Colon (tissue), 2 donors: ENCODE results near the gene CHST14.

ENCODE experiments used
- FAIRE-seq: peaks from 2 replicates; lab custom pipeline; 2012; peaks lifted over from hg19 to GRCh38; lab: Jason Lieb, UNC
- donor health status: control.
- donor health status: control.

The CHST14 gene

GRCh38 chr15:40463279-40463678, 7.5 kb upstream of the CHST14 start:
- no peak for FAIRE-seq

GRCh38 chr15:40463886-40464545, 6.8 kb upstream of the CHST14 start:
- no peak for FAIRE-seq

GRCh38 chr15:40464595-40465185, 6.1 kb upstream of the CHST14 start:
- no peak for FAIRE-seq

DNA sequence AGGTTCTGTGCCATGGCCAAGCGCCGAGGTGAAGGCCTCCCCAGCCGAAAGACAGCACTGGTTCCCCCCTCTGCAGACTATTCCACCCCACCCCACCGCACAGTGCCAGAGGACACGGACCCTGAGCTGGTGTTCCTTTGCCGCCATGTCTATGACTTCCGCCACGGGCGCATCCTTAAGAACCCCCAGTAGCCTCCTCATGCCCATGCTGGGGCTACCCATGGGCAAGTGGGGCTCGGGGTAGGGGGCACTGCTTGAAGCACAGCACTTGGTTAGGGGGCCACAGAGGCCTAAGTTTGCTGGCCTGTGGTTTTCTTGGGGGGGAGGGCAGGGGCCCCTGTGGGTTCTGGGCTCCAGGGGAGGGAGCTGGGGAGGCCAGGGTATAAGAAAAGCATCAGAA, 4.8 kb upstream of the CHST14 start:
- no peak for FAIRE-seq

DNA sequence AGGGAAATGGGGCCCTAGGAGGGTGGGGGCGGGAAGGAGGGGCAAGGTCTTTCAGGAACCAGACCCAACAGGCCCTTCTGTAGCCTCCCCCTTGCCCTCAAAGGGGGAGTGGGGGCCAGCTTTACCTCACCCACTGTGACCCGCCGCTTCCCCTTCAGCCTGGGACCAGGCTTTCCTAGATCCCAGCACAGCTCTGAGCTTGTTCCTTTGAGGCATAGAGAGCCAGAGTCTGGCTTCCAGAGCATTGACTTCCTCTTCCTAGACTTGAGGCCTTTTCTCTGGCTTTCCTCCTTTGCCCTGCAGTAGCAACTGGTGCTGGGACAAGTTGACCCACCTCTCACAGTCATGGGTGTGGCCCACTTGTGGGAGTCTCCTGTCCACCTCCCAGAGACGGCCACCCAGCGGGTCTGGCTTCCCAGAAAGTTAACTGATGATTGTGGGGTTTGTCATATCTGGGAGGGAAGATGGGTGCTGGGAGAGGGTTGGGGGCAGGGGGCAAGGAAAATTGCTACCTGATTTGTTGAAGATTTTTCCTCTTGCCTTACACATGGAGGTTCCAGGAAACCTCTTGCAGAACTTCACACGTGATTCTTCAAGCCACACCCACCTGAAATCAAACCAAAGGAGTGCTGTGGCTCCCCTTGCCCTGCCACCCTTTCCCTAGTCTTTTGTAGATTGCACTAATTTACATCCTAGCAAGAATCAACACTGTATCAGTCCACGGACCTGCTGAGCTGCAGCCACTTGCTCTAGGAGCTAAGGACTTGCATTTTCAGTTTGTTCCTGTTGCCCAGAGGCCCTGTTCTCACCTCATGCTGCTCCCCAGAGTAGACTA, 4.1 kb upstream of the CHST14 start:
- FAIRE-seq: no peak

DNA sequence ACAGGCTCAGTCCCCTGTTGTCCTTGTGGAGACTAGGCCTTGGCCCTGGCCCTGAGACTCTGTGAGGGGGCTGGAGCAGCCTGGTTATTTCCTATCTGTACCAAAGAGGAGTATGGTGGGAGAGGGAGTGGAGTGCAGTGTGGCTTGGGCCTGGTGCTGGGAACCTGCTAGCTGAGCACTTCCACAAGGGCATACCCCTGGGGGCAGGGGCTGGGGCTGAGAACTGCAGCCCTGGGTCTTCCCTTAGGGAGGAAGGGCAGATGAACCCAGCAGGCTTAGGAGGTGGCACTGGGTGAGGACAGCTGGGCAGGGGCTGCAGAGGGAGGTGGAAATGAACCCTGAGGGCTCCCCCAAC, 3.5 kb upstream of the CHST14 start:
- no peak for FAIRE-seq

DNA sequence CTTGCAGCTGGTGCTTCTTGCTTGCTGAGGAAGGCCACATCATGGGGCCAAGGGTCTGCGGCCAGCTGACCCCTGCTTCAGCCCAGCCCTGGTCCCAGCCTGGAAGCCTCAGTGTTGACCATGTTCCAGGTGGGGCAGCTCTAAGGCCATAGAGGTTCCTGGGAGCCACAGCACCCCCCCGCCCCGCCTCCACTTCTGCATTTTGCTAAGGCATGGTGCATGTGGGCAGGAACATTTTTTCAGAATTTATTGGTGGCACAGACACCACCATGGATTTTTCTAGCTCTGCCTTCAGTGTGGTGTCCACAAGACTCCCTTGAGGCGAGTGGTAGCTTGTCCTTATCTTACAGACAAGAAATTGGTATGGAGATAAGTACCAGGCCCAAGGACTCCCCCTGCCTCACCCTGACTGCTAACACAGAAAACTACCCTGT, 1.9 kb upstream of the CHST14 start:
- FAIRE-seq: no peak

DNA sequence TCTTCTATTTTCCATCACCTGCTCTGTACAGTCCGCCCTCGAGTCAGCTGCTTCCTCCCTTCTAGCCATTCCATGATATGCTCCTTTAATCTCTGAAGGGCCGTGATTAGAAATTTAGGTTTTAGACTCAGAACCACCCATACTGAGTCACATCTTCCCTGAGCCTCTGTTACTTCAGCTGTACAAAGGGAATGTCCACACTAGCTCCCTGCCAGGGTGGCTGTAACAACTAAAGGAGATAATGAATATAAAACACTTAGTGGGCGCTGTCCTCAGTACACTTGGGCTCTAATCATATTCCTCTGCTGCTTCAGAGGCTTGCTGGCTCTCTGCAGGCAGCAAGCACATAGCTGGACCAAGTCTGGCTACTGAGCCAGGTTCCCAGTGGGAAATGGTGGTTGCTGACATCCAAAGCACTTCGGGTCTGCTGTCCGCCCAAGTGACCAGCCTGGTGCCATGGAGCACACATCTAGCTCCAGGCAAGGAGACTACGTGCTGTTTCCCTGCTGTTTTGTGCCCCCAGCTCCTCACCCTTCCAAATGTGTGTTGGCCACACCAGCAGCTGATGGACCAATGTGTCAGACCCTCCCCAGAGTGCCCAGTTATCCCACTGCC, 901 bp upstream of the CHST14 start:
- no peak for FAIRE-seq

- no peak for FAIRE-seq
Measured at GRCh38 chr15:40471105-40471807, 472 bp downstream of the CHST14 start.

- no peak for FAIRE-seq
Measured at GRCh38 chr15:40471808-40472150, 995 bp downstream of the CHST14 start.

DNA sequence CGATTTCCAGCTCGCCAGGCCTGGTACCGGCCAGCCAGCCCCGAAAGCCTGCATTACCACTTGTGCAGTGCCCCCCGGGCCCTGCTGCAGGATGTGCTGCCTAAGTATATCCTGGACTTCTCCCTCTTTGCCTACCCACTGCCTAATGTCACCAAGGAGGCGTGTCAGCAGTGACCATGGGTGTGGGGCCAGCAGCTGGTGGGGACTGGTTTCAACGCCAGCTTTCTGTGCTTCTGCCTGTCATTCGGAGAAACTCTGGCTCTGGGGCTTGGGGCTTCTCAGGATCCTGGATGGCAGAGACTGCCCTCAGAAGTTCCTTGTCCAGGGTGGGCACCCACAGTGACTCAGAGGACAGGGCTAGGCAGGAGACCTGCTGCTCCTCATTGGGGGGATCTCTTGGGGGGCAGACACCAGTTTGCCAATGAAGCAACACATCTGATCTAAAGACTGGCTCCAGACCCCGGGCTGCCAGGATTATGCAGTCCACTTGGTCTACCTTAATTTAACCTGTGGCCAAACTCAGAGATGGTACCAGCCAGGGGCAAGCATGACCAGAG, 1.5 kb downstream of the CHST14 start:
- FAIRE-seq: no peak

- FAIRE-seq: no peak
Measured at GRCh38 chr15:40474581-40474980, 3.8 kb downstream of the CHST14 start.

GRCh38 chr15:40477642-40478327, 7.0 kb downstream of the CHST14 start:
- no peak for FAIRE-seq

DNA sequence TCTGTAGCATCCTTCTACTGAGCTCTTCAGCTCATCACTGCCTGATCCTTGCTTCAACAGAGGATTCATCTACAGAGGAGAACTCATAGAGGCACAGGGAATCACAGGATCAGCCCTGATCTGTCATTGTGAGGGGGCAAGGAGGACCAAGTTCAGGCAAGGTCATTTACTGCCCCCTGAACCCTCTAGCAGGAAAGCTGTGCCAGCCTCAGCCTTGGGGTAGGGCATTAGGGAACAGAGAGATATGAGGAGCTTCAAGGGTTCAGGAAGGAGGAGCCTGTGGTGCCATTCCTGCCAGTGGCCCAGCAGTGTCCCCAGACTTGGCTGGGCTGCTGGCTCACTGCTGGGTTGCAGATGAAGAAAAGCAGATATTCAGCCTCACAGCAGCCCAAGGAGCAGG, 8.2 kb downstream of the CHST14 start:
- FAIRE-seq: no peak

- no peak for FAIRE-seq
Measured at GRCh38 chr15:40481341-40482074, 10.7 kb downstream of the CHST14 start.

DNA sequence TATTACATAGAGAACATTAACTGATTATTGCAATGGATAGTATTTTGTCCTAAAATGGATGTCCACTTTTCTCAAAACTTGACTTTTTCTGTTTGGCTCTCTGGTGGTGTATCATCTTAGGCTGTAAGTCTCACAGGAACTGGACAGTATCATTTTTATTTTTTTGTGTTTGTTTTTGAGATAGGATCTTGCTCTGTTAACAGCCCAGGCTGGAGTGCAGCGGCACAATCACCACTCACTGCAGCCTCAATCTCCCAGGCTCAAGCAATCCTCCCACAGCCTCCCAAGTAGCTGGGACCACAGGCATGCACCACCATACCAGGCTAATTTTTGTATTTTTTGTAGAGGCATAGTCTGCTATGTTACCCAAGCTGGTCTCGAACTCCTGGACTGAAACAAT, 13.1 kb downstream of the CHST14 start:
- no peak for FAIRE-seq

GRCh38 chr15:40486066-40486770, 15.4 kb downstream of the CHST14 start:
- no peak for FAIRE-seq

- no peak for FAIRE-seq
Measured at GRCh38 chr15:40487816-40488682, 17.3 kb downstream of the CHST14 start.
